Measurements from ENCODE around the gene ADGRD1.

ADGRD1 gene

DNA sequence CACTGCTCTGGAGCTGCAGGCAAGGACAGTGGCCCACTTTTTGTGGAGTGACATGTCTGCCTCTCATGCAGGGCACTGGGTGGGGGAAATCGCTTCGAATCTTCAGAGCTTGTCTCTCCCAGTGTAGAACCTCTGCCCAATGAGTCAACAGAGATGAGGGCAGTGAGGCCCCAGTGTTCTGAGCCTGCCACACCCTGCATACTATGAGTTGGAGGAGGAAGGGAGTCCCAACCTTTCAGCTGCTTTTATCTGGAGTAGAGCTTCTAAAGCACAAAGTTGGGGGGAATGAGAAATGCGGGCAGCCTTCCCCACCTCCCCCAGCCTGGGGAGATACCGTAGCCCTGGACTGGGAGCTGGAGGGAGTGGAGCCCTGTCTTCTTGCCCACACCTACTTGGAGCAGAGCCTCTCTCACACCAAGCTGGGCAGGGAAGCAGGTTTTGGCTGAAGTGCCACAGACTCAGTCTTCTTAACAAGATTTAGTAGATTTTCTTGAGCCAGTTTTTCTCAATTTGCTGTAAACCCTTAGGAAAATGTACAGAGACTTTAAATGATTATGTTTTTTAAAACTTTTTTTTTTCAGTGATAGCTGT, 159.1 kb downstream of the ADGRD1 start:
- no peak for TF ChIP-seq GATA2 (IDR thresholded peaks at IDR 0.05; ENCODE audit: low read depth, low read length)
- no peak for TF ChIP-seq GATA3 (IDR thresholded peaks at IDR 0.05; ENCODE audit: low read depth, low read length)

DNA sequence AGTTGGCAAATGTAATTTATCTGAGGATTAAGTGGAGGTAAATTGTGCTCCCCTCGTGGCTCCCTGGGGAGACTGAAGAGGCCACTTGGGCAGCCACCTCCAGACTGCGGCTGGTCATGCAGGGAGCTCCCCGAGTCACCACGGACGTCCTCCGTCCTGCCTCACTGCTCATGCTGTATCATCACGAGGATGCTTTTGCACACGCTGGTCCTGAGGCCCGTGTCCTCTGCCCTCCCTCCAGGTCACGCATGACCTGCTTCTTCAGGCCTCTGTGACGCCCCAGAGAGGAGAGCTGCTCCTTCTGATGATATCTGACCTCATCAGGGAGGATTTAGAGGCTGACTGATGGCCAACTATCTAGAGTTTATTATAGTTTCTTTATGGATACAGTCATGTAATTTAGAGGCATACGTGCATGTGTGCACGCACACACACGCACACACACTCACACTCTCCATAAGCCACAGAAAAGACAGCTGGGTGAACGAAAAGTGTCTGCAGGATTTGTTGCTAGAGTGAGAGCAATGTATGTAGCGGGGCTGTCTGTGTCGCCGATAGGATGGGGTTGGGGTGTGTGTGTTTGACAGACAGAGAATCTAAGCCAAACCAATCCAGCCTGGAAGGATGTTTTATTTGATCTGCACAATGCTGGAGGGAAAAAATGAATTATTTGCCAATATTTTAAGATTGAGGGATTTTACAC, 160.0 kb downstream of the ADGRD1 start:
- no peak for TF ChIP-seq GATA2 (IDR thresholded peaks at IDR 0.05; ENCODE audit: low read depth, low read length)
- TF ChIP-seq GATA3 (IDR thresholded peaks at IDR 0.05; ENCODE audit: low read depth, low read length): no peak

DNA sequence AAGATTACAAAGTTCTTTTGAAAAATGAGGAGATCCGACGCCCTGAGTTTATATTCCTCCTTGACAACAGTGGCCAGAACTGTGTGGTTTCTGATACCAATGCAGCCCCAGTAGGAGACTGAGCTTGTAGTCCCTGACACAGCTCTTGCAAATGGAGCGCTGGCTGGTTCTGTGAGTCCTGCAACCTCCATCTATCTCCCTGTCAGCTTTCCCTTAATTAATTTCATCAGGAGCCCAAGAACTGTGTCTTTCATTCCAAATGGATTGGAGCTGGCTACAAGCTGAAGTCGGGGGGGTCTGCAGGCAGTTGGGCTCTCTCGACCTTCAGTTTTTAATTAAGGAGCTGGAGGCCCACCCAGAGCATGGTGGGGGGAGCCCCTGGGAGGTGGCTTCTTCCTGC, 160.6 kb downstream of the ADGRD1 start:
- TF ChIP-seq GATA3 (IDR thresholded peaks at IDR 0.05; ENCODE audit: low read depth, low read length) (no peak), GATA2 (IDR thresholded peaks at IDR 0.05; ENCODE audit: low read depth, low read length) (no peak)

DNA sequence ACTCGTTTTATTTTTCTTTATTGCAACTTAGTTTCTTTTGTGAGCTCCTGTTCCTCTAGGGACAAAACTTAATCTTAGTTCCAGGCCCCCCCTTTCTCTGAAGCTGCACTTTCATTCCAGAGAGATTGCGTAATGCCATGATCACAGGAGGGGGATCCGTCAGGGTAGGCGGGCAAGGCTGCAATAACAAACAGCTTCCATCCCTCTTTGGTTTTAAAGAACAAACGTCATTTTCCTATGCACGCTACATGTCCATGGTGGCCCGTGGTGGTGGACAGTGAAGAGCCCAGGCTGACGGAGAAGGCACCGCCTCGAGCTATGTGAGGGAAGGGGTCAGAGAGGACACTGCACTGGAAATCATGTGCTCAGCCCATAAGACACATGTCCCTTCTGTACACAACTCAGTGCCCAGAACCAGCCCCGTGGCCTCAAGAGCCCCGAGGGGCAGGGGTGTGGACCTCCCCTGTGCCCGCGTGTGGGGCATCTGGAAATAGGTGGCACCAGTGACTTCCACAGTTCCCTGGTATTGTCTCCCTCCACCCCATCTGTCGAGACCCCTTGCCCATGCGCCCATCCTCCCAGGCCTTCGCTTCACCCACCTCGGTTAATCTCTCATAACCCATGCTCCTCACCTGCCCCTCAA, 161.4 kb downstream of the ADGRD1 start:
- TF ChIP-seq GATA2 (IDR thresholded peaks at IDR 0.05; ENCODE audit: low read depth, low read length): no peak
- no peak for TF ChIP-seq GATA3 (IDR thresholded peaks at IDR 0.05; ENCODE audit: low read depth, low read length)

DNA sequence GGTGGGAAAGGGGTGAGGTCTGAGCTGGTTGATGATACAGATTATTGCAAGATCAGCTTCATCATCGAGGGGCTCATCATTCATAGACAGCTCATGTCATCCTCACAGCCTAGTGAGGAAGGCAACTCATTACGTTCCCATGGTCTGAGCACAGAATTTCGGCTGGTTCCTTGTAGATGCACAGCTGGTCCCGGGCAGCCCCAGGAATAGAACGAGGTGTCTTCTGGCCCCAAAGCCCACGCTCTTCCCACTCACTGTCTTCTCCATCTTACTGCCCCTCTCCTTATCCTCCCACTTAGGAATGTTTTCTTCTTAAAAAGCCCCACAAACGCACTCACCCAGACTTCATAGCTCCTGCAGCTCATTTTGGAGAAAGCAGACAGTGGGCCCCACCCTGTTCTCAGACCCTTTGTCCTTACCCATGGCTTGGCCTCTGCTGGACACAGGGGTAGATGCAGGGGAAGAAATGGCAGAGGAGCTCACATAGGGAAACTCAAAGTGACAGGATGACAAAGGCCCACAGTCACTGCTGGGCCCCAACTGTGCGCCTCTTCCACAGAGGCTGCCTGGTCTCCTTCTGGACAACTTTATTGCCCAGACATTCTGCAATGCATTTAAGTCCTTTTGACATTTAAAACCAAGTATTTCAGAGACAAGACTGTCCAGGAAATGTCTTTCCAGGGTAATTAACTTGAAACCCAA, 162.2 kb downstream of the ADGRD1 start:
- TF ChIP-seq GATA3 (IDR thresholded peaks at IDR 0.05; ENCODE audit: low read depth, low read length): no peak
- no peak for TF ChIP-seq GATA2 (IDR thresholded peaks at IDR 0.05; ENCODE audit: low read depth, low read length)

DNA sequence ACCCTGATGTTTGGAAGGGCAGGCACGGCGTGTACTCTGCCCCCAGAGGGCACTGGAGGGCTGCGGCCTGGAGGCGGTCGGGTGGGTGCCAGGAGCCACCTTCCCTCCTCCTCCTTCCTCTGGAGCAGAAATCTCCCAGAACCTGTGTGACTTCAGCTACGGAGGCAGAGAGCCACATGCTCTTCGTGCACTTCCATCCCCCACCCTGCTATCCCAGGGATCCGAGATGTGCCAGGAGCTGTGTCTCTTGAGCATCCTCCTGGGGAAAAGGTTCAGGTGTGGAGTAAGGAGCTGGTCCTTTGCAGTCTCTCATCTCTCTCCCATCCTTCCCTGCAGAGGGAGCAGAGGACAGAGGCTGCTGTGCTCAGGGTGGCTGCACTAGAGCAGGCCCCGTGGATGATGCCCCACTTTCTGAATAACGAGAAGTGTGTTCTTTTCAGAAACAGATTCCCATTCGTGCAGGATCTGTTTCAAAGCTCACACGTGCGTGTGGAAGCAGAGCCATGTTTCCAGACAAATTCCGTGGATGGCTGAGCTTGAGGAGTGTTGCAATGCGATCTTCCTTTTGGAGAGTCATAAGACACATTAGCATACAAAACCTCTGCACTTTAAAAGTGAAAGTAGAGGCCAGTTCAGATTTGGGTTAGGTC, 162.9 kb downstream of the ADGRD1 start:
- TF ChIP-seq GATA2 (IDR thresholded peaks at IDR 0.05; ENCODE audit: low read depth, low read length) (no peak), GATA3 (IDR thresholded peaks at IDR 0.05; ENCODE audit: low read depth, low read length) (no peak)

DNA sequence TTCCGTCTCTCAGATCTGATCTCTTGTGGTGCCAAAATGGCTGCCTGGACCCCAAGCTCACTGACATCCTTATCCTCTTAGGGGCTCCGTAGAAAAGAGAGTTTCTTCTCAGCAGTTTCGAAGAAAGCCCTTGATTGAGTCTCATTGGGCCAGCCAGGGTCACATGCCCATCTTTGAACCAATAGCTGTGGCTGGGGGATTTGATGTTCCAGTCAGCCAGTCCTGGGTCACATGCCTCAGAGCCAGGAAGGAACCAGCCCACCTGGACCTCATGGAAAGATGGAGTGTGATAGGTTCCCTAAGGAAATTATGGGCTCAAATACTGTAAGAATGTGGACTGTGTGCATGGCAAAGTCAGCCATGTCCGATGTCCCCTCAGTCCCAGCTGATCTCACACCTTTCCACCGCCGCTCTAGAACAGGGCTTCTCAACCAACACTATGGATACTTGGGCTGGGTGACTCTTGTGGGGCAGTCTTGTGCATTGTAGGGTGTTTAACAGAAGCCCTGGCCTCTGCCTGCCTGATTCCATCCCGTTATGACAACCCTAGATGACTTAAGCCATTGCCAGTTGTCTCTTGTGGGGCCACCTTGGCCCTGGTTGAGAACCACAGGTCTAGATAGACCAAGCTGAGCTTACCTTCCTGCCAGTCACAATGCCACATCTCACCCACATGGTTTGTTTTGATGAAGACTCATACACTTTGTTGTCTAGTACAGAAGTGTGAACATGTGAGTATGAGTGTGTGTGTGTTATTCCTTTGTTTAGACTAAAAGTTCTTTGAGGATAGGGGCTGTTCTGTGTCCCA, 163.9 kb downstream of the ADGRD1 start:
- no peak for TF ChIP-seq GATA3 (IDR thresholded peaks at IDR 0.05; ENCODE audit: low read depth, low read length)
- TF ChIP-seq GATA2 (IDR thresholded peaks at IDR 0.05; ENCODE audit: low read depth, low read length): no peak

DNA sequence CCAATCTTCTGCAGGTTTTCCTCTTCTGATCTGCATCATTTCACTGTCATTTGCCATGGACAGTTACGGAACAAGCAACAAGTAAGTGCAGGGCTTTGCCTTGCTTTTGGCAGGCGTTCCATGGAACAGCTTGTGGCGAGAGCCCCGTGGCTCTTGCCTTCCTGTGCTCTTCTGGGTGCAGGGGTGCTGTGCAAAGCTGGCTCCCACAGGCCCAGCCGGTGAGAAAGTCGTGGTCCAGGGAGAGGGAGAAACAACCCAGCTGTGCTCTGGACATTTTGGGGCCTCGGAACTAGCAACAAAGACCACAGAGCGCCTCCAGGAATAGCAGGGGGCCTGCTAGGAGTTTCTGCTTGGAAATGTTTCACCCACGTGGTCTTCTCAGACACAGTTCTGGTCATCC, 164.7 kb downstream of the ADGRD1 start:
- no peak for TF ChIP-seq GATA3 (IDR thresholded peaks at IDR 0.05; ENCODE audit: low read depth, low read length)
- TF ChIP-seq GATA2 (IDR thresholded peaks at IDR 0.05; ENCODE audit: low read depth, low read length): no peak

DNA sequence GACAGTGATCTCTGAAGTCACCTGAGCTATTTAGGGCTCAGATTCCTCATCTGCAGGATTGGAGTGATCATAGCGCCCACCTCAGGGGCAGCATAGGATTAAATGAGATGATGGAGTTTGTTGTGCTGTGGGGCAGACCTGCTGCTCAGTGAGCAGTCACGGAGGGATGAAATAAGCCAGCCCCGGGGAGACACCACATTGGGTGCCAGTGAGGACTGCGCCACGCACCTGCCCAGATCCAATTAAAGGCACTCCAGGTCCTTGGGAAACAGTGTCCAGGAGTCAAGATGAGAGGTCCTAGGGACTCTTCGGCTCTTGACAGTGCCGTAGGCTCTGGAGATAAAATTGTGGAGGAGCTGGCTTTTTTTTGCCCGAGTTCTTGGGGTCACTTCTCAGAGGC, 166.2 kb downstream of the ADGRD1 start:
- TF ChIP-seq GATA2 (IDR thresholded peaks at IDR 0.05; ENCODE audit: low read depth, low read length): no peak
- no peak for TF ChIP-seq GATA3 (IDR thresholded peaks at IDR 0.05; ENCODE audit: low read depth, low read length)

DNA sequence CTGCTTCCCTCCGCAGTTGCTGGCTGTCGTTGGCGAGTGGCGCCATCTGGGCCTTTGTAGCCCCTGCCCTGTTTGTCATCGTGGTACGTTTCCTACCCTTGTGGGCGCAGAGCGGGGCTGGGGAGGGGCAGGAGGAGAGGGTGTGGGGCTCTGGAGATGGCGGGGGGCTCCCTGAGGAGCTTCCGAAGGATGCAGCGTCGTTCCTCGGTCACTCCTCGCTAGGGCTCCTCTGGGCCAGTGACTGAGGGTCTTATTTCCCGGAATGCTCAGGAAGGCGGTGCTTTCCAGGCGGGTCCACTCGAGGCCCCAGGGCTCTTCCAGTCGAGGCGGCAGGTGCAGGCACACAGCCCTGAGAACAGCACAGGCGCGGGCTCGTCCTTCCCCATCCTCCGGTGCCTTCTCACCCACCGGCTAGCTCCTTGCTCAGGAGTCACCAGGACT, 167.1 kb downstream of the ADGRD1 start:
- TF ChIP-seq GATA3 (IDR thresholded peaks at IDR 0.05; ENCODE audit: low read depth, low read length) (no peak), GATA2 (IDR thresholded peaks at IDR 0.05; ENCODE audit: low read depth, low read length) (no peak)

DNA sequence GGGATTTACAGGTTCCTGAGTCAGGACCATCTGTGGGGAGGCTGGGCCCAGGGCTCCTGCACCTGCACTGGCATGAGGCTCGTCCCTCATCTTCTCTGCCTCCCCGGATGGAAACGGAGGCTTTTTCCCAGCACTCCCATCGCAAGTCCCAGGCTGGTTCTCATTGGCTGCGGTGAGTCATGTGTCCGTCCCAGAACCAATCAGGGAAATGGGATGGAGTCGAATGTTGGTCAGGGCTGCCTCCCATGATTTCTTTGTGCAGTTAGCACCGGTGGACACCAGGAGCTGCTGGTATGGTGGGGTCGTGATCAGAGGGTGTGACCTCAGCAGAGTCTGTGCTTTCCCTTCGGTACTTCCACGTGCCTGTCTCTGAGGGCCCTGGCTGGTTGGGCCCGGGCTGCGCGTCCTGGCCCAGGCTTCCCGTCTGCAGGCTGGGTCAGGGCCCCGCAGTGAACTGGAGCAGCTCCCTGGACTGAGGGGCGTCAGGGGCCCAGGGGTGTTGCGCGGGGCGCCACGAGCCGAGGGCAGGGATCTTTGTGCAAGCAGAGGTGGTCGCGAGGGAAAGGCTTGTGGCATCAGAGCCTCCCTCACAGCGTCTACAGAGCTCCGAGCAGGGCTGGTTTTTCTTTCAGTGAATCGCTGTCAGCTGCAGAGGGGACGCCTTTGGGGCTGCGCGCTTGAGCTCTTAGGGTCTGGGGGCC, 168.1 kb downstream of the ADGRD1 start:
- TF ChIP-seq GATA2 (IDR thresholded peaks at IDR 0.05; ENCODE audit: low read depth, low read length) (no peak), GATA3 (IDR thresholded peaks at IDR 0.05; ENCODE audit: low read depth, low read length) (no peak)

DNA sequence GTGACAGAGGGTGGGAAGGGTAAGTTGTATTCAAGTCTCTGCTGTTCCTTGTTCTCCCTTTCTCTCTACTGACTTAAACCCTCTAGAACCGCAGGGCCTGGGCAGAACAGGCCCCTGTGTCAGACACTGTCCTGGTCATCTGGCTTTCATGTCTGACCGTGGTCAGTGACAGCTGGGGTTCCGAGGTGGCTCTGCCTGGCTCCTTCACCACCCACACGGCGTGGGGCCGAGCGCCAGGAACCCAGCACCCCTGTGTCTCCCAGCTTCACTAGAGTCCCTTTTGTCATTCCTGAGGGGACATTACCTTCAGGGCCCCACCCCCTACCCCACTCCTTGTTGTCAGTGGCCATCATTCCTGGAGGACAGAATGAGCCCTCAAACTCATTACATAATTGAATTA, 168.9 kb downstream of the ADGRD1 start:
- TF ChIP-seq GATA3 (IDR thresholded peaks at IDR 0.05; ENCODE audit: low read depth, low read length) (no peak), GATA2 (IDR thresholded peaks at IDR 0.05; ENCODE audit: low read depth, low read length) (no peak)

DNA sequence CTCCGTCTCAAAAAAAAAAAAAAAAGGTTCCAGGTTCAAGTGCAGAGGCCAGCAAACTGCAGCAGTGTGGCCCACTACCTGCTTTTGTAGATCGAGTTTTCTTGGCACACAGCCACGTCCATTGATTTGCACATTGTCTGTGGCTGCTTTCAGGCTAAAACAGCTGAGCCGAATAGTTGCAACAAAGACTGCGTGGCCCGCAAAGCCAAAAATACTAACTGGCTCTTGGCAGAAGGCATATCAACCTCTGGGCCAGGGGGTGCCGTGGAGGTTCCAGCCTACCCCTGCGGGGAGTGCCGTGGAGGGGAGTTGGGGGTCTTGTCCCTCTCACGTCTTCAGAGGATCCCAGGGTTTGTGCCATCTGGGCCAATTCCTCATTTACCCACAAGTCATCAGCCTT, 170.1 kb downstream of the ADGRD1 start:
- TF ChIP-seq GATA2 (IDR thresholded peaks at IDR 0.05; ENCODE audit: low read depth, low read length): no peak
- TF ChIP-seq GATA3 (IDR thresholded peaks at IDR 0.05; ENCODE audit: low read depth, low read length): no peak

Data from SH-SY5Y (cell line).